ENCODE measurements around the gene PITPNC1. TPM values are rescaled to one million over a fixed set of nuclear protein-coding genes. Genes with fewer than 3 reads are reported as not detected.

The PITPNC1 gene
- total and polyA plus RNA-seq, 2 of the 13 experiments (the other 11 are each of a cell fraction or from before 2014, with no cell fraction given) = 4.1 to 5.7 TPM

DNA sequence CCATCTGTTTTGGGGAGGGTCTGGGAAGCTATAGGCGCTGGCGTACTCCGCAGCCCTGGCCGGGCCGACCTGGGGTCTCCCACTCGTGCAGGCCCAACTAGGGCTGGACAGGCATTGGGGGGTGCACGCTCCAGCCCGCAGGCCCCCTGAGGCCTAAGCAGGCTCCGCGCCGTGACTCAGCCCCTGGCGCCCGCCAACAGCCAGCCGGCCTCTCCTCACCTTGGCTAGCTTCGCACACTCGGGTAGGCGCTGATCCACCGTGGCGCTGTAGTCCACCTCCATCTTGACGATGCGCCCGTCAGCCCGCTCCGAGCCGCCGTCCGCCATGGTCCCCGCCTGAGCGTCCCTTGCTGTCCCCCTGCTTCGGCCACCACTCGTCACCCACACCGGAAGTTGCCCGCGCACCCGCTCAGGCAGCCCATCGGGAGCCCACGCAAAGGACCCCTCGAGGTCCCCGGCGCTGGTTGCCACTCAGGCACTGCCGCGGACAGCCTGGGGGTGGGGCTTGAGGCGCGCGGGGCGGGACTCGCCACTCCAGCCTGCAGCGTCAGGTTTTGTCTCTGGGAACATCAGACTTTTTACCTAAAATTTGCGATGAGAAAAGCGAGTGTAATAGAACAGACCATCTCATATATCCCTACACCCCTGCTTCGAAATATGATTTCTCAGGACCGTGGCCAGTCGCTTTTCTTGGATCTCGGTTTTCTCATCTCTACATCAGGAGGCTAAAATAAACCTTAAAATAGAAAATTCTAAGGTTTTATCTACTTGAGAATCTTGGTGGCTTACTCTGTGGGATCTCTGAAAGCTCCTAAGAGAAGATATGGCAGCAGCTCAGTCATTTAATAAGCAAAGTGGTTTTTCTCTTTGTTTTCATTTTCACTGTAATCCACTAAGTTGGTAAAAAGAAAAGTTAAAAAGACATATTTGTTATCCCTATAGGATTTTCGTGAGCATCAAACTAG, 10.6 kb upstream of the PITPNC1 start, which contains the start of gene PSMD12 (continued):
- TF ChIP-seq RNF2 (conservative IDR thresholded peaks at IDR 0.05; ENCODE audit: low read depth) = 0 out of 2 replicates have a peak, but pooled peaks have one; percentile 59
- TF ChIP-seq, protein P1, sequence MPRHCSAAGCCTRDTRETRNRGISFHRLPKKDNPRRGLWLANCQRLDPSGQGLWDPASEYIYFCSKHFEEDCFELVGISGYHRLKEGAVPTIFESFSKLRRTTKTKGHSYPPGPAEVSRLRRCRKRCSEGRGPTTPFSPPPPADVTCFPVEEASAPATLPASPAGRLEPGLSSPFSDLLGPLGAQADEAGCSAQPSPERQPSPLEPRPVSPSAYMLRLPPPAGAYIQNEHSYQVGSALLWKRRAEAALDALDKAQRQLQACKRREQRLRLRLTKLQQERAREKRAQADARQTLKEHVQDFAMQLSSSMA (CRISPR knock-in tag; IDR thresholded peaks at IDR 0.05) = peak; percentile 87
- TF ChIP-seq, protein P2, sequence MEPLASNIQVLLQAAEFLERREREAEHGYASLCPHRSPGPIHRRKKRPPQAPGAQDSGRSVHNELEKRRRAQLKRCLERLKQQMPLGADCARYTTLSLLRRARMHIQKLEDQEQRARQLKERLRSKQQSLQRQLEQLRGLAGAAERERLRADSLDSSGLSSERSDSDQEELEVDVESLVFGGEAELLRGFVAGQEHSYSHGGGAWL (CRISPR knock-in tag; IDR thresholded peaks at IDR 0.05) = peak; percentile 92
- no peak for TF ChIP-seq NFATC3 (CRISPR knock-in tag; IDR thresholded peaks at IDR 0.05)
- TF ChIP-seq ATF7 (IDR thresholded peaks at IDR 0.05) = no peak
- TF ChIP-seq ATF7 (CRISPR knock-in tag; IDR thresholded peaks at IDR 0.05) = peak; percentile 23; the same call in 1 of the 2 replicates
- TF ChIP-seq PLRG1 (conservative IDR thresholded peaks at IDR 0.05) = no peak
- peak; percentile 78; the same call in 1 of the 2 replicates for TF ChIP-seq KLF11 (CRISPR knock-in tag; IDR thresholded peaks at IDR 0.05)
- TF ChIP-seq HMG20B (CRISPR knock-in tag; conservative IDR thresholded peaks at IDR 0.05) = no peak; the same call in 1 of the 2 replicates
- peak; percentile 92; the same call in 1 of the 2 replicates for TF ChIP-seq ZNF619 (CRISPR knock-in tag; IDR thresholded peaks at IDR 0.05)
- TF ChIP-seq ZNF225 (CRISPR knock-in tag; IDR thresholded peaks at IDR 0.05) = peak; percentile 98; the same call in 1 of the 2 replicates
- TF ChIP-seq HHEX (CRISPR knock-in tag; IDR thresholded peaks at IDR 0.05) = no peak; the same call in 1 of the 2 replicates
- TF ChIP-seq ZNF672 (CRISPR knock-in tag; IDR thresholded peaks at IDR 0.05) = no peak
- peak; percentile 80; the same call in 1 of the 2 replicates for TF ChIP-seq ZNF343 (CRISPR knock-in tag; IDR thresholded peaks at IDR 0.05)
- no peak for TF ChIP-seq SP140L (CRISPR knock-in tag; IDR thresholded peaks at IDR 0.05; ENCODE audit: borderline replicate concordance)
- no peak for TF ChIP-seq NKX3-1 (CRISPR knock-in tag; IDR thresholded peaks at IDR 0.05)
- TF ChIP-seq, protein P3, sequence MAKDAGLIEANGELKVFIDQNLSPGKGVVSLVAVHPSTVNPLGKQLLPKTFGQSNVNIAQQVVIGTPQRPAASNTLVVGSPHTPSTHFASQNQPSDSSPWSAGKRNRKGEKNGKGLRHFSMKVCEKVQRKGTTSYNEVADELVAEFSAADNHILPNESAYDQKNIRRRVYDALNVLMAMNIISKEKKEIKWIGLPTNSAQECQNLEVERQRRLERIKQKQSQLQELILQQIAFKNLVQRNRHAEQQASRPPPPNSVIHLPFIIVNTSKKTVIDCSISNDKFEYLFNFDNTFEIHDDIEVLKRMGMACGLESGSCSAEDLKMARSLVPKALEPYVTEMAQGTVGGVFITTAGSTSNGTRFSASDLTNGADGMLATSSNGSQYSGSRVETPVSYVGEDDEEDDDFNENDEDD (CRISPR knock-in tag; IDR thresholded peaks at IDR 0.05; ENCODE audit: borderline replicate concordance) = peak; percentile 62; the same call in 1 of the 2 replicates
- TF ChIP-seq ZC3H13 (CRISPR knock-in tag; IDR thresholded peaks at IDR 0.05) = peak; percentile 93
- TF ChIP-seq, protein P4, sequence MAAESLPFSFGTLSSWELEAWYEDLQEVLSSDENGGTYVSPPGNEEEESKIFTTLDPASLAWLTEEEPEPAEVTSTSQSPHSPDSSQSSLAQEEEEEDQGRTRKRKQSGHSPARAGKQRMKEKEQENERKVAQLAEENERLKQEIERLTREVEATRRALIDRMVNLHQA (CRISPR knock-in tag; IDR thresholded peaks at IDR 0.05) = no peak
- peak; percentile 55; the same call in 1 of the 2 replicates for TF ChIP-seq SIN3B (IDR thresholded peaks at IDR 0.05; ENCODE audit: low read length)
- peak; percentile 83; the same call in 1 of the 2 replicates for TF ChIP-seq ZNF75D (CRISPR knock-in tag; IDR thresholded peaks at IDR 0.05; ENCODE audit: borderline replicate concordance)
- TF ChIP-seq FOXM1 (CRISPR knock-in tag; IDR thresholded peaks at IDR 0.05) = no peak
- peak; percentile 97 for TF ChIP-seq ARID2 (CRISPR knock-in tag; IDR thresholded peaks at IDR 0.05; ENCODE audit: borderline replicate concordance)
- 0 out of 2 replicates have a peak, but pooled peaks have one; percentile 6 for TF ChIP-seq HNF4G (IDR thresholded peaks at IDR 0.05; ENCODE audit: borderline replicate concordance, low read depth, low read length)
- peak; percentile 61; the same call in 1 of the 2 replicates for TF ChIP-seq HNF4G (CRISPR knock-in tag; IDR thresholded peaks at IDR 0.05; ENCODE audit: borderline replicate concordance, low read depth)
- 0 out of 2 replicates have a peak, but pooled peaks have one; percentile 26 for TF ChIP-seq HOXA9 (CRISPR knock-in tag; IDR thresholded peaks at IDR 0.05; ENCODE audit: borderline replicate concordance)
- 0 out of 2 replicates have a peak, but pooled peaks have one; percentile 74 for TF ChIP-seq ZNF773 (CRISPR knock-in tag; IDR thresholded peaks at IDR 0.05; ENCODE audit: borderline replicate concordance)
- no peak for TF ChIP-seq SP1 (IDR thresholded peaks at IDR 0.05)
- peak; percentile 92 for TF ChIP-seq SP1 (CRISPR knock-in tag; IDR thresholded peaks at IDR 0.05)
- no peak; the same call in 1 of the 2 replicates for TF ChIP-seq ZNF101 (CRISPR knock-in tag; IDR thresholded peaks at IDR 0.05; ENCODE audit: borderline replicate concordance, low read depth)
